ENCODE results near the gene UBE2I. TPM values are rescaled to one million over a fixed set of nuclear protein-coding genes. Genes with fewer than 3 reads are reported as not detected.

Gene UBE2I
- total RNA-seq, 1 experiment from 2014 or later = 198 TPM

- CTCF ChIA-PET = no interaction called here
- POLR2A ChIA-PET = no interaction called here
- in situ Hi-C loops (cut with HindIII; ENCODE audit: low pct_unique_long_range_greater_than_20kb, low sequenced_read_pairs) = no loop called here
- no TSS peak for BruUV-seq (replicated peaks)
- Histone ChIP-seq H3K4me3 (ENCODE audit: low read depth in 2 of 2, low read length in 2 of 2) (no peak overlapping the region), H3K27ac (ENCODE audit: low read length) (no peak overlapping the region), H3K27me3 (ENCODE audit: control insufficient read depth, insufficient read depth, low read length) (no peaks in the 10 kb centered on the region), H3K4me1 (ENCODE audit: control insufficient read depth, insufficient read depth, low read length) (peaks cover 20% of the 10 kb centered on the region), H3K36me3 (ENCODE audit: control insufficient read depth, insufficient read depth, low read length) (no peaks in the 10 kb centered on the region), H3K9me3 (ENCODE audit: control insufficient read depth, insufficient read depth, low read depth, low read length) (no peaks in the 10 kb centered on the region)
- ATAC-seq (no peak), DNase-seq (ENCODE audit: low read depth, low spot score) (no peak)
- TF ChIP-seq TCF7L2 (IDR thresholded peaks at IDR 0.05; ENCODE audit: low read depth, low read length) (no peak), SIN3A (IDR thresholded peaks at IDR 0.05; ENCODE audit: borderline replicate concordance, insufficient read depth, low read depth, low read length) (no peak)
- intact Hi-C loops (cut with micrococcal nuclease; ENCODE audit: unreplicated experiment) = no loop called here
Measured at GRCh38 chr16:1335996-1336395, 26.6 kb downstream of the UBE2I start.

GRCh38 chr16:1336619-1337018 lies 27.2 kb downstream of the UBE2I start:
- no peak for TF ChIP-seq TCF7L2 (IDR thresholded peaks at IDR 0.05; ENCODE audit: low read depth, low read length)
- TF ChIP-seq SIN3A (IDR thresholded peaks at IDR 0.05; ENCODE audit: borderline replicate concordance, insufficient read depth, low read depth, low read length) = no peak
- TF ChIP-seq POLR2AphosphoS5 (IDR thresholded peaks at IDR 0.05; ENCODE audit: low read depth, low read length) = no peak
- TF ChIP-seq REST (IDR thresholded peaks at IDR 0.05; ENCODE audit: insufficient read depth in 1 of 2, low read depth in 2 of 2, low read length in 1 of 2) = no peak
- no peak for TF ChIP-seq CTCF (IDR thresholded peaks at IDR 0.05)
- DNase-seq (ENCODE audit: low read depth, low spot score) (no peak), ATAC-seq (no peak)
- ChIA-PET CTCF (no interaction called here), POLR2A (no interaction called here)
- in situ Hi-C loops (cut with HindIII; ENCODE audit: low pct_unique_long_range_greater_than_20kb, low sequenced_read_pairs) = no loop called here
- intact Hi-C loops (cut with micrococcal nuclease; ENCODE audit: unreplicated experiment) = no loop called here
- H3K27ac ChIP-seq (ENCODE audit: low read length) = no peak overlapping the region
- H3K4me1 ChIP-seq (ENCODE audit: control insufficient read depth, insufficient read depth, low read length) = peaks cover 16% of the 10 kb centered on the region
- no peaks in the 10 kb centered on the region for H3K27me3 ChIP-seq (ENCODE audit: control insufficient read depth, insufficient read depth, low read length)
- no peaks in the 10 kb centered on the region for H3K36me3 ChIP-seq (ENCODE audit: control insufficient read depth, insufficient read depth, low read length)
- no peak overlapping the region for H3K4me3 ChIP-seq (ENCODE audit: low read depth in 2 of 2, low read length in 2 of 2)
- no peaks in the 10 kb centered on the region for H3K9me3 ChIP-seq (ENCODE audit: control insufficient read depth, insufficient read depth, low read depth, low read length)
- BruUV-seq (replicated peaks) = no TSS peak

GRCh38 chr16:1337486-1337885 lies 28.1 kb downstream of the UBE2I start:
- Histone ChIP-seq H3K4me1 (ENCODE audit: control insufficient read depth, insufficient read depth, low read length) (peaks cover 8% of the 10 kb centered on the region), H3K9me3 (ENCODE audit: control insufficient read depth, insufficient read depth, low read depth, low read length) (no peaks in the 10 kb centered on the region), H3K27me3 (ENCODE audit: control insufficient read depth, insufficient read depth, low read length) (no peaks in the 10 kb centered on the region), H3K36me3 (ENCODE audit: control insufficient read depth, insufficient read depth, low read length) (no peaks in the 10 kb centered on the region), H3K4me3 (ENCODE audit: low read depth in 2 of 2, low read length in 2 of 2) (no peak overlapping the region), H3K27ac (ENCODE audit: low read length) (no peak overlapping the region)
- BruUV-seq (replicated peaks) = no TSS peak
- TF ChIP-seq SIN3A (IDR thresholded peaks at IDR 0.05; ENCODE audit: borderline replicate concordance, insufficient read depth, low read depth, low read length) = no peak
- TF ChIP-seq POLR2AphosphoS5 (IDR thresholded peaks at IDR 0.05; ENCODE audit: low read depth, low read length) = no peak
- TF ChIP-seq CTCF (IDR thresholded peaks at IDR 0.05) = no peak
- no peak for TF ChIP-seq TCF7L2 (IDR thresholded peaks at IDR 0.05; ENCODE audit: low read depth, low read length)
- TF ChIP-seq REST (IDR thresholded peaks at IDR 0.05; ENCODE audit: insufficient read depth in 1 of 2, low read depth in 2 of 2, low read length in 1 of 2) = no peak
- POLR2A ChIA-PET = no interaction called here
- ATAC-seq = no peak
- CTCF ChIA-PET = interaction anchor here (0.6 kb wide), 1 partner anchor 379 kb away, joined by 3 read pairs; no protein-coding TSS in a partner anchor
- intact Hi-C loops (cut with micrococcal nuclease; ENCODE audit: unreplicated experiment) (no loop called here), in situ Hi-C loops (cut with HindIII; ENCODE audit: low pct_unique_long_range_greater_than_20kb, low sequenced_read_pairs) (no loop called here)
- no peak for DNase-seq (ENCODE audit: low read depth, low spot score)
